ENCODE measurements around the gene ATXN7L1.

GRCh38 chr7:105926131-105926530, 49.7 kb upstream of the ATXN7L1 start:
- no peak for TF ChIP-seq MAFK (IDR thresholded peaks at IDR 0.05; ENCODE audit: low read depth, low read length)
- TF ChIP-seq CTCF (IDR thresholded peaks at IDR 0.05; ENCODE audit: control extremely low read depth in 1 of 3, insufficient read depth in 1 of 3, low read depth in 1 of 3, low read length in 3 of 3), result no peak
- TF ChIP-seq CBX5 (IDR thresholded peaks at IDR 0.05; ENCODE audit: low read depth, low read length), result no peak

Measured in H1 (cell line).